ENCODE measurements around the gene GSX1. TPM values are rescaled to one million over a fixed set of nuclear protein-coding genes. Genes with fewer than 3 reads are reported as not detected.
A peak's percentile ranks its signal among the peaks of the same experiment; 100 is the strongest.

The GSX1 gene
- total RNA-seq, 1 donor from 2014 or later, result not detected

GRCh38 chr13:27842571-27842970, 50.3 kb downstream of the GSX1 start:
- Histone ChIP-seq H3K27me3 (ENCODE audit: control insufficient read depth, insufficient read depth, low read length) (no peaks in the 10 kb centered on the region), H3K36me3 (ENCODE audit: control insufficient read depth, insufficient read depth, low read length) (no peaks in the 10 kb centered on the region), H3K4me3 (ENCODE audit: low read depth, low read length) (no peak overlapping the region)
- FAIRE-seq, result no peak
- no peak for TF ChIP-seq CTCF (IDR thresholded peaks at IDR 0.05; ENCODE audit: insufficient read depth, low read length, severe bottlenecking)
- peak; percentile 8 for DNase-seq (ENCODE audit: low read depth)

Other genes starting within 250 kb of the GSX1 start
- 29.1 and 29.2 TPM in 2 replicates for gene LNX2, start 172.0 kb upstream of the GSX1 start, total RNA-seq
- gene POLR1D, start 170.6 kb upstream of the GSX1 start, total RNA-seq, result 134 and 140 TPM in 2 replicates
- gene PDX1, start 127.5 kb downstream of the GSX1 start, total RNA-seq, result not detected in 2 replicates
- gene CDX2, start 176.8 kb downstream of the GSX1 start, total RNA-seq, result not detected in 2 replicates
- gene URAD, start 196.2 kb downstream of the GSX1 start, total RNA-seq, result not detected in 2 replicates